ENCODE data around the gene NT5M.

- TF ChIP-seq POLR2A (IDR thresholded peaks at IDR 0.05) (no peak), CTCF (IDR thresholded peaks at IDR 0.05) (no peak), EP300 (IDR thresholded peaks at IDR 0.05) (no peak)
Observed at GRCh38 chr17:17363638-17364337, 60.6 kb downstream of the NT5M start.
